Measurements from ENCODE around the gene SH3RF3. TPM values are rescaled to one million over a fixed set of nuclear protein-coding genes. Genes with fewer than 3 reads are reported as not detected.
"Not testable (repeated sequence)": the region's sequence is repeated elsewhere in the genome, so short reads cannot be mapped to it uniquely, and the experiment has no call there.

SH3RF3 gene
- total RNA-seq, 1 donor from 2014 or later, result 35.8 TPM

DNA sequence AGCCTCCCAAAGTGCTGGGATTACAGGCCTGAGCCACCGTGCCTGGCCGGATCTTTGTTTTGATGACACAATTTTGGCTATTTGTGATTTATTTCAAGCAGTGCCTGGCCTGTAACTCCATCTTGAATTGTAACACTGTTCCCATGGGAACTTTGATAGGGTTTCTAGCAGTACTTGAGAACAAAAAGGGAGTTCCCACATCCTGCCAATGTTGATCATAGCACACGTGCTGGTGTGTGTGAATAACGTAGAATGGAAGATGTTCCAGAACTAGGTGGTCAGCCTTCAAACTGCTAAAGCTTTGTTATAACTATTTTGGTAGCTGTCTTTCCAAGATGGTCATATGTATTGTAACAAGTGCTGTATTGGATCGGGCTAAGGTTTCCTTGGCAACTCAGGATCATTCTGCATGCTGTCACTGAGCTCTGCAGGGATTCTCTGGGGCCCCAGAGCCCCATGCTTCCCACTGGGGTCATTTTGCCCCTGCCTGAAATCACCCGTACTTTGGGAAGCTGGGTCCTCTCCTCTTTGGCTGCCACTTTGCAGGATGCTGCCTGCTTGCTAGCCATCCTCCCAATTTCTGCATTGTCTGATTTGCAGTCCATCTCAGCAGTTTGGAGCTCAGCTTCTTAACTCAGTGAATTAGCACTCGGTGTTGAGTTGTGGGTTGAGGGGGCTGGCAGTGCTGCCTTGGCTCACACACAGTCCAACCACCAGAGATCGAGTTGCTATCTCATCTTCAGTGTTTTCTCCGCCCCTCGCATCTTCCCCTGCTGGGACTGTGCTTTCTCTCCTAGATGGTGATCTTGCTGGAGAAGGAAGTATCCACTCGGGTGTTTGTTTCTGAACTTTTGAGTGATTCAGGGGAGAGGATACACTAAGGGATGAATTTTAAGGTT is 26.8 kb downstream of the SH3RF3 start:
- DNase-seq (ENCODE audit: extremely low read depth, low read depth, low spot score), result no peak

DNA sequence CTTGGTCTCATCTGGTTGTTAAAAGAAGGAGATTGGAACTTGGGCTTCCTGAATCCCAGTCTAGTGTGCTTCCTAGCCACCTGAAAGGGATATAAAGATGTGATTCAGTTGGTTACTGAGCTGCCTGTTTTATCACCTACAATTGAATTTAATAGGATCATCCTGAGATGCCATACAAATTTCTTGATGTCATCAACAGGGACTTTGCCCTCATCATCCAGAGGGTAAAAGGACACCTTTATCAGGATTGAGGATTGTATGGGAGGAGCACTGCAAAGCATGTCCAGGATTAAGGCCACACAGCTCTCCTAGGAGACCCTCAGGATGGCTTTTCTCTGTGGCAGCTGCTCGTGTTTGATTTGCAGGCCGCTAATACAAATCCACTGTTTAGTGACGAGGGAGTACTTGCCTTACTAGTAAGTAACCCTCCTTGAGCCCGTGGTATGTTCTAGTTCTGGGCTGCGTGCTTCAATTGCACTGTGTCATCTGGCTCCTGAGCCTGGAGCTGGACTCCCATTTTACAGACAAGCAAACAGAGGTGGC is 28.6 kb downstream of the SH3RF3 start:
- no peak for DNase-seq (ENCODE audit: extremely low read depth, low read depth, low spot score)

DNA sequence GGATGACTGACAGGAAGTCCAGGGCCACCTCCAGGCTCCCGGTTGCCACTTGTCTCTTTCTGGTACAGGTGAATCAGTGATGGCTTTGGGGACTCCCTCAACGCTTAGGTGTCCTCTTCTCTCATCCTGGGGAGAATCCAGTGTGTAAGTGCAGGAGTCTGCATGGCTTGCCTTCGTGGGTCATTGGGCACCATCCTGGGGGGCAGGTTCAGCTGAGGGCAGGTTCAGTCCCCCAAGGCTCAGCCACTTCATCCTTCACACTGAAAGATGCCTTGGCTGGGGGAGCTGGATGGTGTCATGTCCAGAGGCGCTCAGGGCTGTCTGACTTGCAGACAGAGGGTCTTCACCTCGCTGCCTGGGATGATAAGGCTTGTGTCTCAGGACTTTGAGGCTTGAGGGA is 29.2 kb downstream of the SH3RF3 start:
- DNase-seq (ENCODE audit: extremely low read depth, low read depth, low spot score), result no peak

DNA sequence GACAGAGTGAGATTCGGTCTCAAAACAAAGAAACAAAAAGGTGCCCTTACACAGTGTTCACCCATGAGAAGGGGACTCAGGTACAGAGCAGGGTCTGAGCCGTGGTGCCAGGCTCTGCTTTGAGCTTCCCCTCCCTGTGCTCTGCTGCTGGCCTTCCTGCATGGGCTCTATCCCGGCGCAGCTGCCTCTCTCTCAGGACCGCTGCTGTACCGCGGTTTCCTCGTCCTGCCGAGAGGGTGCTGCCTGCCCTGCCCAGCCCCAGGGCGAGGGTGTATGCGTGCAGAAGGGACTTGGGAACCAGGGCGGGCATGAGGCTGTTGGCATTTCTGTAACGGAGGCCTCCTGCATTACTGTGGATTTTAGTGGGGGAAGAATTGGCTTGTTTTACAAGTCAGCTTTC is 30.1 kb downstream of the SH3RF3 start:
- no peak for DNase-seq (ENCODE audit: extremely low read depth, low read depth, low spot score)

DNA sequence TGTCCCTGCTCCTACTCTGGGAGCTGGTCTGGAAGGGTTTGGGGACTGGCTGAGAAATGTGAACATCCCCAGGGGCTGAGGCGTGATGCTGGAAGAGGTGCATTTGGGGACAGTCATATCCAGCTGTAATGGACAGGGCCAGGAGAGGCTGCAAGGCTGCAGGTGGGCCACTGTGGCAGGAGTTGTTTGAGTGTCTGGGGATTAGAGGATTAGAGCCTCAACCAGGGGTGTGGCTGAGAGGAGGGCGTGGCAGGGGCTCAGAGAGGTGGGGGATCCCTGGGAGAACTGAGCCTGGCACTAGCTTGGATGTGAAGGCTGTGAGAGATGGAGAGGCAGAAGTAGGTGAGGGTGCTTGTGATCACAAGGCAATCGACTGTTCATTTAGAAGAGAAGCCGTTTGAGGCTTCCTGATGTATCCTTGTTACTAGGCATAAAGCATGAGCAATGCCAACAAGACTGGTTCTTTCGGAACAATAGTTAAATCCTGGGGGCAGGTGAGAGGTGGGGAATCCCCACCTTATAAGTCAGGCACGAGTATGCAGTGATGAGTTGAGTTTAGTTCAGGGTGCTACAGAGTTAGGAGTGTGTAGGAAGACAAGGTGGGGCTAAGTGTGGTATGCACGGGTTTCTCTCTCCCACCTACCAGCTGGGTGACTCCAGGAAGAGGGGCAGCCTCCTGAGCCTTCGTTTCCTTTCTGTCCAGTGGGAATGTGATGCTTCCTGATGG is 31.9 kb downstream of the SH3RF3 start:
- DNase-seq (ENCODE audit: extremely low read depth, low read depth, low spot score), result no peak

DNA sequence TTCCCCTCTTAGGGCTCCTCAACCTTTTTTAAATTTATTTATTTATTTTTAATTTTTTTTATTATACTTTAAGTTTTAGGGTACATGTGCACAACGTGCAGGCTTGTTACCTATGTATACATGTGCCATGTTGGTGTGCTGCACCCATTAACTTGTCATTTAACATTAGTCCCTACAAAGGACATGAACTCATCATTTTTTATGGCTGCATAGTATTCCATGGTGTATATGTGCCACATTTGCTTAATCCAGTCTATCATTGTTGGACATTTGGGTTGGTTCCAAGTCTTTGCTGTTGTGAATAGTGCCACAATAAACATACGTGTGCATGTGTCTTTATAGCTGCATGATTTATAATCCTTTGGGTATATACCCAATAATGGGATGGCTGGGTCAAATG is 33.4 kb downstream of the SH3RF3 start:
- DNase-seq (ENCODE audit: extremely low read depth, low read depth, low spot score), result not testable (repeated sequence)

DNA sequence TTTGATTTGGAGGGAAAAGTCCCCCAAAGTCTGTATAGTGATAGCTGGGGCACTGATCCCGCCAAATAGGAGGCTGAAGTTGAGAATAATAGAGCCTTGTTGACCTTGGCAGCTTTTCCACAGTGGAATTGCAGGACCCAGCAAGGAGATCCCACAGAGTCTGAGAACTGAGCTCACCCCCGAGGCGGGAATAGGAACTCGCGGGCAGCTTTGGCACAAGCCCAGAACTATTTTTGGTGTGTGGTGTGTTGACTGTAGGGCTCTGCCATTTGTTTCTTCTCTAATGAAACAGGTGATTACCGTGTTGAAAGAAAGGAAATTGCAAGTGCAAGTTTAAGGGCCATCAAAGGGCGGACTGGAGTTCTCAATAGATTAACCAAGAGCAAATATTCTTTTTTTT is 34.0 kb downstream of the SH3RF3 start:
- no peak for DNase-seq (ENCODE audit: extremely low read depth, low read depth, low spot score)

DNA sequence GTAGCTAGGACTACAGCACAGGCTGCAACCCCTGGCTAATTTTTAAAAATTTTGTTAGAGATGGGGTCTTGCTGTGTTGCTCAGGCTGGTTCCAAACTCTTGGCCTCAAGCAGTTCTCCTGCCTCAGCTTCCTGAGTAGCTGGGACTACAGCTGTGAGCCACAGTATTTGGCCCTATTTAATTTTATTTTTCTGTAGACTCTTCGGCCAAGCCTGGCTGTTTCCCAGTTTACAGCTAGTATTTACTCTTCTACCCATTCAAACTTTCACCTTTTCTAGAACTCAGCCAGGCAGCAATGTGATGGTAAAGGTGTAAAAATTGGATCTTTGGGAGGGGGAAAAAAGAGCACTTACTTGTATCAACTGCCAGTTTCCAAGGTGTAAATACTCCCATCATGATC is 35.3 kb downstream of the SH3RF3 start:
- DNase-seq (ENCODE audit: extremely low read depth, low read depth, low spot score), result no peak

DNA sequence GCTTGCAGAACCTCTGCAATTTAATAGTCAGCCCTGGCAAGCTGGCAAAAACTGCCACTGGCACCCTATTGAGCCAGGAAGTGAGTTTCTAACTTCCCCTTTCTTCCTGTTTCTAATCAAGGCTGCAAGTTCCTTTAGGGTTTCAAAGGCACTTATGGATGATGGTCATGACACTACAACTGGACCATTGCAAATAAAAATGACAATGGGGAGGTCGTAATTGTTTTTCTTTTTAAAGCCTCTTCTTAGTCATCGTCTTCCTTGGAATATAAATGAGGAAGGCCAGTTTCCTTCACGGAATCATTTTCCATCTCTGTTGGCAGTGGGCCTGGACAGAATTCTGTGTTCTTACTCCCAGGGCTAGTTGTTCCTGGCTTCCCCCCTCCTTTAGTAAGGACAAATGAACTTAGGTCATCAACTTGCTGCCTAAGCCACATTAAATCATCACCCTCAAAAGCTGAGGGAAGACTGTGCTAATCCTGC is 35.8 kb downstream of the SH3RF3 start:
- no peak for DNase-seq (ENCODE audit: extremely low read depth, low read depth, low spot score)

DNA sequence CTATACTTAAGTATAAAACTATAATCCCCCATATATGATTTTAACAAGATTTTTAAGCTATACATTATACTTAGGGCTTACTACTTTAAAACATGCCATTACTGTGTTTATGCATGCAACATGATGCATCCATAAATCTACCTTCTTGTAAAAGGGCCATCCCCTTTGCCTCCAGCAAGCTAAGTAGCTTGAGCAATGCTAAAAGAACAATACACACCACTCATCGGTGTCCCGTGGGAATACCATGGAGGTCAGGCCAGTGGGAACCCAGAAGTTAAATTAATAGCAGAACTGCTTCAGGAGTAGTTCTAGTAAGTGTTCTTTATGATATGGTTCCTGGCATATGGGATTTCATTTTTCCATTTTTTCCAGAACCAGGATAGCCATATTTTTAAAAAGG is 37.8 kb downstream of the SH3RF3 start:
- DNase-seq (ENCODE audit: extremely low read depth, low read depth, low spot score), result no peak

DNA sequence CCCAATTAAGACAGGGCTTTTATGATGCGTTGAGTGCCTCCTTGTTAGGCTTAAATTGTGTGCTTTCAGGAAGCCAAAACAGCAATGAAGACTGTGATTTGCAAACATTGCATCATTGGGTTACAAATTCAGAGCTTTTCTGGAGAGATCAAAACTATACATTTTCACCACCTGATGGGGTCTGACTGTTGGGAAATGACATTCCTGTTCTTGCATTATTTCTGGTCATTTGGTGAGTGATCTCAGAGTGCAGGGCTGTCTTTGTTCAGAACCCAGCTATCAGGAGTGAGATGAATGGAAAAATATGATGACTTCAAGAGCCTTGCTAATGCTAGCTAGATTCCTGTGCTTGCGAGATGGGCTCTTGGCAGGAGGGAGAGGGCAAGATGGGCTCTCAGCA is 39.1 kb downstream of the SH3RF3 start:
- no peak for DNase-seq (ENCODE audit: extremely low read depth, low read depth, low spot score)

DNA sequence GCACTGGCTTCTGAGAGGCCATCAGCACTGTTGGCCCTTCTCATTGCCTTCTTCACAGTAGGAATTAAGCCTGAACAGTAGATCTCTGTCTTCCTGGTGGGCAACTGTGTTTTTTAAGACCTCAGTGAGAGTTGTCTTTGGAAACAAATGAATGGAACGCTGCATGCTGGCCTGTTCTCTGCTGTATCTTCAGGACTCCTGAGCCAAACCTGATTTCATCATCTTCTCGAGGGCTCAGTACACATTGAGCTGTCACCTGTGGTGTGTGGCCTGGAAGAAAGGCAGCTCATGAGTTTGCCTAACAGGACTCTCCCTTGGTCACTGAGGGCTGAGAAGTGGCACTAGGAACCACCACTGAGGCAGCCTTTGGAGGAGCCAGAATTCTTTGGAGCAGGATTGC is 39.7 kb downstream of the SH3RF3 start:
- no peak for DNase-seq (ENCODE audit: extremely low read depth, low read depth, low spot score)

DNA sequence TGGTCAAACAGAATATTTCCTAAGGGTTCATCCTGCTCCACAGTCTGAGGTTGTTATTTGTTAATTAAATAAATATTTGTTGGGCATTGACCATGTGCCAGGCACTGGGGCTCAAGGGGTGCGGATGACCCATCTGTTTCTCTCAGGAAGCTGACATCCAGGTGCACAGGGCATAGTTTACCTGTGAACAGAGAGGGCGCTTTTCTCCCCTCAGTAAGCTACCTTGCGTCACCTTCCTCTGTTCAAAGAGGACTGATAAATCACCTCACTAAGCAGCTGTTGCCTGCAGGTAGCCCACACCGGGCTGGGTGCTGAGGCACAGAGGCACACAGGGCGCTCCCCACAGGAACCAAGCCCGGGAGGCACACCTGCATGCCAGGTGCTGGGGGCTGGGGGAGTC is 41.6 kb downstream of the SH3RF3 start:
- DNase-seq (ENCODE audit: extremely low read depth, low read depth, low spot score), result no peak

DNA sequence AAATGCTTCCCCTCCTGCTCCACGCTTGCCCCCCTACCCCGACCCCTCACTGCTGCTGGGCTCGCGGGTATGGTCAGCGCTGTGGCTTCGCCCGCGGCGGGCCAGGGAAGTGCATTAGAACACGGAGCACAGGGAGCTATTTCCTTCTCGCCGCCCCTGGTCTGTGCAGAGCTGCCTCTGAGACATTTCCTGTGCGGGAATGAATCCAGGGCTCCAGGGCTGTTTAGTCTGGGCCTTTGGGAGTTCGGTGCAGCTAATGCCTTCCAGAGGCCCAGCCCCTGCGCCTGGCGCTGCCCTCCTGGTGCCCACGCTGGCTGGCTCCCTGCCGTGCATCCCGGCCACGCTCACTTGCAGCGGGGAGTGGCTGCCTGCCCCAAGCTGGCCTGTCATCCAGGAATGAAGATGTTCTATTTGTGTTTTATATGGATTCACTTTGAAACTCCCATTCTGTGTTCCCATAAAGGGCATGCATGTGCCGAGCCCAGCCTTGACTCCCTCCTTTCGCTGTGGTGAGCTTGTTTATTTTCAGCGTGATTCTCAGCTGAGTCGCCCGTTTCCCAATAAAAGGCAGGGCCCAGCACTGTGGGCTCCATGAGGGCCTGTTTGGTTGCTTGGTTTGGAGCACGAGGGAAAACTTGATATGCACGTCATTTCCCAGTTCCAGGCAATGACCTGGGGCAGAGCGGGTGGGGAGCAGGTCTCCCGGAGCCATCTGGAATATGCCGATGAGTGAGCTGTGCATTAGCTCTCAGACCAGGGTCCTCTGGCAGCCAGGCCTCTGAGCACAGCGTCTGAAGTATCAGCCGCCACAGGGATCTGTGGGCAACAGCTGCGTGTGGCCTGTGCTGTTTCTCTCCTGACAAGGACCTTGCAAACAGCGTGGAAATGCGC is 42.7 kb downstream of the SH3RF3 start:
- no peak for DNase-seq (ENCODE audit: extremely low read depth, low read depth, low spot score)

DNA sequence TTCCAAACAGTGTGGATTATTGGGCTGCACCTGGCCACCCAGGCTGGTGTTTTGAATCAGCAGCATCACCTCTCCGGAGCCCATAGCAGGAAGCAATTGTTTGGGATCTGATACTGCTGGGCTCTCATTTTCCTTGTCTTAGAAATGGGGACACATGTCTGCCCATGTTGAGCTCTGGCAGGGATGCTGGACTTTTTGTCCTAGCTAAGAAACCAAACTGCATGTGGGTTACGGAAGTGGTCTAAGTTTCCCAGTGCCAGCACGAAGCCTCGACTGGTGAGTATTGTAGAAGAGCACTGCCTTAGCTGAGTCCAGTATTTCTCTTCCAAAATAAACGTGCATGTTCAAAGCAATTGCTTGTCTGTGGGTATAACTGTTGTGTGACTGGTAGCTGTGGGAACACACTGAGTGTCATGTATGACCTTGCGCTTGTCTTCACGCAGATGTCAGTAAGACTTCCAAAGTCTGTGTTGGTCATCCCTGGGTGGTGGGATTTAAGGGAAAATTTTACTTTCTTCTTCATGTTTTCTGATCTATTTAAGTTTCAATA is 43.6 kb downstream of the SH3RF3 start:
- DNase-seq (ENCODE audit: extremely low read depth, low read depth, low spot score), result no peak

DNA sequence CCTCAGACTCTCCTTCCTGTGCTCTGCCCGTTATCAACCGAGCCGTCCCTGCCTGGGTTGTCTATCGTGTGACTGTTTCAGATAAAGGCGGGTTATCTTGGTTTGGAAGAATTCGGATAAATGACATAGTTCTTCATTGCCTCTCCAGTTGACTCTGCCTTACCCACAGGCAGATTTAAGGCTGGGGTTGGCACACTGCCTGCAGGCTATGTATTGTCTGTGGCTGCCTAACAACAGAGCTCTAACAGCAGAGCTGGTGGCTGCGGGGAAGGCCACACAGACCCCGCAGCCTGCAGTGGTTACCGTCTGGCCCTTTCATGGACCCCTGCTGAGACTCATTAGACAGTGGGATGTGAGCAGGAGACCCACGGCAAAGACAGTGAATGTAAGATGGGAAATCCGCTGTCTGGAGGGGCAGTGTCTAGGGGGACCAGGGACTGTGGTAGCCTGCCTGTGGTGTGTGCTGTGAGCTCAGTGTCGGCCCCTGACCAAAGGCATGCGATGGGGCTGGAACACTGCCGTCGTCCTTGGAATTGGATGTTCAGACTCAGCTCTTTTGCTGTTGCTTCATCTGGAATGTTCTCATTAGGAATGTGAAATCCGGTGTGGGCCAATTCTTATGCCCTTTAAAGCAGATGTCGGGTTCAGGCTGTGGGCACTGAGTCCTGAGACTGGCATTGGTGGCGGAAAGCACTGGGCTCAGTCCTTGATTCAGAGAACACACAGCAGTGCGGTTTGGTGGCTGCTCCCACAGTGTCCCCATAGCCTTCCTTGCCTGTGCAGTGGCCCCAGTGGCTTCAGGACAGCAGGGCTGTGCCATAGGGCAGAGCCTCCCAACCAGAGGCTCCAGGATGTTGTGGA is 44.5 kb downstream of the SH3RF3 start:
- no peak for DNase-seq (ENCODE audit: extremely low read depth, low read depth, low spot score)

DNA sequence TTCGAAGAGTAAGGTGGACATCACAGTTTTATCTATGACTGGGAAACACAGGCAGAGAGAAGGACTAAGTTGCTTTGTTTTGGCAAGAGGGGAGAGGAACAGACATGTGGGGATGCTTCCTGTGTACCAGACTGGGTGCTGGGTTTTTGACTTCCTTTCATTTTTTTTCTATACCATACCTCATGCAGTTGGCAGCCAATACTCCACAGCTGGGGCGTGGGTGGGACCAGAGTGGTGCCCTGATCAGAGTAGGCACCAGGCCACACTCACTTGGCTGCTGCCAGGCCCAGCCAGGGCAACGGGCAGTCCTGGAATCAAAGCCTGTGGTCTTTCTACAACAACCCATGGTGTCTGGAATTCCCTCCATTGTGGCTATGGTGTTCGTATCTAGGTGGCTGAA is 45.2 kb downstream of the SH3RF3 start:
- no peak for DNase-seq (ENCODE audit: extremely low read depth, low read depth, low spot score)

DNA sequence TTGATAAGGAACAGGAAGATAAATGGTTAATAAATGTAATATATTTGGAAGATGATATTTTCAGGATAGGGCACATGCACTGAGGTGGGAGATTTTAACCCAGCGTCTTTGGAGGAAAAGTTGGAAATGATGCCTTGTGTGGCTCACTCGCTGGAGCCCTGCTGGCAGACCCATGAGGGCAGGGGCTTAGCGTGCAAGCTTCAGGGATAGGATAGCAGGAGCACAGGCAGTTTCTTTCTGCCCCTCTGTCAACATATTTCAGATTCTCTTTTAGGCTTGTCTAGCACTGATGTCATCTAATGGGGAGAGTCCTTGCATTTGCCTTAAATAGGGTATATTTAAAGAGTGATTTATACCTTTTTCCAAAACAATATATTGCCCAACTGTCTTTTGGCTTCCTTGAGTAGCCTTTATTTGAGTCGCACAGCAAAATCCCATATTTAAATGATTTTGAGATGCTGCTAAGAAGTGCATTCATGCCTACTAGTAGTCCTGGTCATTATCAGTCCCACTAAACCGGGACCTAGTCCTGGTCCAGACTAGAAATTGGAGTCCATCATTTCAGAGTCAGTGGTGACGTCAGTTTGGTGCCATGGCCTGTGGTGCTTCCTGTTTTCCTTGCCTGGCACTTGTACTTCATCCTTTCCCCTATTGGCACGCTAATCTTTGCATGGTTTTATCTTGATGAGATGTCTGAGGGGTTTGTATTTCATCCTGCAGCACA is 45.8 kb downstream of the SH3RF3 start:
- no peak for DNase-seq (ENCODE audit: extremely low read depth, low read depth, low spot score)

DNA sequence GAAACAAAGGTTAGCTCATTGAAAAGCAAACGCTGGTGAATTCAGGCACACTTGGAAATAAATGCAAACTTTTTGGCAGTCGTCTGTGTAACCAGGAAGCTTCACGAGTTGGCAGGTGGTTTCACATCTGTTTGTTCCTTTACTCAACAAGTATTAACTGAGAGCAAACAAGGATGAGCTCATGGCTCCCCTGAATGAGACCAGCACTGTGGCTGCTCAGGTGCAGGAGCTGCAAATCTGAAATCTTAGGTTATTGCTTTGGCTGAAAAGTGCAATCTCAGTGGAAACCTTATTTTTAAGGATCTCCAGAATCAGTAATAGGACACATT is 46.3 kb downstream of the SH3RF3 start:
- no peak for DNase-seq (ENCODE audit: extremely low read depth, low read depth, low spot score)
